GDM1 (cell line): ENCODE results near the gene PDP2.

Experiments used
- DNase-seq: peaks from one replicate; lab custom pipeline; 2025; lab: John Stamatoyannopoulos, UW

The PDP2 gene

DNA sequence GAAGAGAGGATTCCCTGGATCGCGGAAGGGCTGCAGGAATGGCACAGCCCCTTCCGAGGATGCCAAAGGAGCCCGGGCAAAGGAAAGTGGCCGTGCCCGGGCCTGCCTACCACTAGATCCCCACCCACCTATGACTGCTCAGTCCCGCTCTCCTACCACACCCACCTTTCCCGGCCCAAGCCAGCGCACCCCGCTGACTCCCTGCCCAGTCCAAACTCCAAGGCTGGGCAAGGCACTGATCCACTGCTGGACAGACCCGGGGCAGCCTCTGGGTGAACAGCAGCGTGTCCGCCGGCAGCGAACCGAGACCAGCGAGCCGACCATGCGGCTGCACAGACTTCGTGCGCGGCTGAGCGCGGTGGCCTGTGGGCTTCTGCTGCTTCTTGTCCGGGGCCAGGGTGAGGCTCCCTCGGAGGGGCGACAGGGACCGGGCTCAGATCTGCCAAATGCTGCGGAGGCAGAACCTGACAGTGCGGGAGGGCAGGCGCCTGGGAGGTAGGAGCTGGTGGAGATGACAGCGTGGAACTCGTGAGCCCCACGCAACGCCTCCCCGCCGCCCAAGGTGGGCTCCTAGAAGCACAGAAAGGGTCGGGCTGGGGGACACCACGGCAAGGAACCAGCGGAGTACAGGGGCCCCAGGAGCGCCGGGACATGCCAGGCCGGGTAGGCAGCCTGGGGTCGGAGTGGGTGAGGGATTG is 55.1 kb downstream of the PDP2 start, which contains the start of gene CES2:
TSS of gene CES2 (plus strand) at position 203 of the 698 bp plus-strand sequence. CDS start at position 323, 120 bp downstream.
- DNase-seq, result no peak

DNA sequence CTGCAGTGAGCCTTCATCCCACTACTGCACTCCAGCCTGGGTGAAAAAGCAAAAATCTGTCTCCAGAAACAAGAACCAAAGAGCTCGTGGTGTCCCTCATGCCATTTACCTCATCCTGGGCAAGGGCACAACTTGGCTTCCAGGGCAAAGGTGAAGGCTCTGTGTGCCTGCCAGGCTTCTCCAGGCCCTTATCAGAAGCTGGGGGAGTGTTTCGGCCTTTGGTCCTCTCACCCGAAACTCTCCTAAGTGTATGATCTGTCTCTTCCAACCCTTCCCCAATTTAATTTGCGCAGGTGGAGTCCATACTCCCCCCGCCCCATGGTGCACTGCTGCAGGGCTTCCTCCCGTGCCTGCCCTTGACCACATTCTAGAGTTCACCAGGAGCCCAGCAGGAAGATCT is 56.1 kb downstream of the PDP2 start:
- no peak for DNase-seq

DNA sequence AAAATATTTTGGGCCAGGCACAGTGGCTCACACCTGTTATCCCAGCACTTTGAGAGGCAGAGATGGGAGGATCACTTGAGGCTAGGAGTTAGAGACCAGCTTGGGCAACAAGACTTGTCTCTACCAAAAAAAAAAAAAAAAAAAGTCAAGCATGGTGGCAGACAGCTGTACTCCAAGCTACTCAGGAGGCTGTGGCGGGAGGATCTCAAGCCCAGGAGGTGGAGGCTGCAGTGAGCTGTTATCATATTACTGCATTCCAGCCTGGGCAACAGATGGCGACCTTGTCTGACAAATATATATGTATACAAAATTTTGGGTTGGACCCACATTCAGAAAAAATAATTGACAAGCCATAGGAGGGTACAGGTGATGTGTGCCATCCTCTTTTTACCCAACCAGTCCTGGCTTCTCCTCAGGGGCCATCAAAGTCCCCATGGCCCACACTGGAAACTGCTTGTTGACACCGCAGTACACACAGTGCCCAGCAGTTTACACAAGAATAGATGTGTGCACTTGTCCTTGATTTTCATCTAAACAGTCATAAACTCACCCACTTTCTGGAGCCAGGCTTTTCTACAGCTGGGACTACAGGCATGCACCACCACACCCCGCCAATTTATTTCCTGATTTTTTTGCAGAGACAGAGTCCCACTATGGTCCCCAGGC is 56.7 kb downstream of the PDP2 start:
- no peak for DNase-seq

DNA sequence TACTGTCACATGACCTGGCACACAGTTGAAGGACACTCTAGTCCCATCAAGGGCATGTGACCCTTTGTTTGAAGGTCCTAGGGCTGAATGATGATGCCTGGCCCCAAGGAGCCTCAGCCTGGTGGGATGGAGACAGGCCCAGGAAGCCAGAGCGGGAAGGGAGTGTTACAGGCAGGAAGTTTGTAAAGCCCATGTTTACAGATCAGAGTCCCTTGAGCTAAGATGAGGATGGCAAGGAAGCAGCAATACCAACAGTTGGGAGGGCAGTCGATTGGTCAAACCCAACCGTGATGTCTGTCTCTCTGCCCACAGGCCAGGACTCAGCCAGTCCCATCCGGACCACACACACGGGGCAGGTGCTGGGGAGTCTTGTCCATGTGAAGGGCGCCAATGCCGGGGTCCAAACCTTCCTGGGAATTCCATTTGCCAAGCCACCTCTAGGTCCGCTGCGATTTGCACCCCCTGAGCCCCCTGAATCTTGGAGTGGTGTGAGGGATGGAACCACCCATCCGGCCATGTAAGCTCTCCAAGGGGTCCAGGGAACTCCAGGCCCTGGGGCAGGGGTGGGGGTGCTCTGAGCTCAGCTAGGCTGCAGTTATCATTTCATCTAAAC is 57.5 kb downstream of the PDP2 start:
- no peak for DNase-seq

DNA sequence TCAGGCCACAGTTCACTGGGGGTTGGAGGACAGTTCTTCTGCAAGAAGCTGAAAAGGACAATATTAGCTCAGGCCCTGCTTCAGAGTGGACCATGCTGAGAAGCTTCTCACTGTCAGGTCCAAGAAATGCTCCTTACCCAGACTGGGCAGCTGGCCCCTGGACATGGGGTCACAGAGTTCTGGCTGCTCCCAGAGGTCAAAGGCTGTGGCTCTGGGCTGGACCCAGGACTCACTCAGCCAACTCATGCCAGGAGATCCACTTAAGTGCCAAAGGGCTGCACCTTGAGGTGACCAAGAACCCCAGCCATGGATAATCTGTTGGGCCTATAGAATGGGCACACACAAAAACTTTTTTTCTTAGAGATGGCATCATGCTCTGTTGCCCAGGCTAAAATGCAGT is 59.1 kb downstream of the PDP2 start:
- no peak for DNase-seq

DNA sequence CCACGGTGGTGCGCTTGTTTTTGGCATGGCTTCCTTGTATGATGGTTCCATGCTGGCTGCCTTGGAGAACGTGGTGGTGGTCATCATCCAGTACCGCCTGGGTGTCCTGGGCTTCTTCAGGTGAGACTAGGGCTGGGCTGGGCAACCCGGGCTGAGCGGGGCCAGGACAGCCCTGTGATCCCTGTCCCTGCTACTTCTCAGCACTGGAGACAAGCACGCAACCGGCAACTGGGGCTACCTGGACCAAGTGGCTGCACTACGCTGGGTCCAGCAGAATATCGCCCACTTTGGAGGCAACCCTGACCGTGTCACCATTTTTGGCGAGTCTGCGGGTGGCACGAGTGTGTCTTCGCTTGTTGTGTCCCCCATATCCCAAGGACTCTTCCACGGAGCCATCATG is 59.9 kb downstream of the PDP2 start:
- DNase-seq, result no peak
